Stimulated activated CD4-positive, alpha-beta T cell treated with anti-CD3 and anti-CD28 coated beads, Interleukin-1b, Interleukin-23, amount 100 ng/mL, for 48 hours (primary cell): ENCODE data around the gene CTR9.

ENCODE experiments used
- DNase-seq: peaks from one replicate; pipeline ENCODE4 v3.0.0-alpha.2; 2020

Gene CTR9

GRCh38 chr11:10743354-10744000 is 7.6 kb upstream of the CTR9 start:
- no peak for DNase-seq

DNA sequence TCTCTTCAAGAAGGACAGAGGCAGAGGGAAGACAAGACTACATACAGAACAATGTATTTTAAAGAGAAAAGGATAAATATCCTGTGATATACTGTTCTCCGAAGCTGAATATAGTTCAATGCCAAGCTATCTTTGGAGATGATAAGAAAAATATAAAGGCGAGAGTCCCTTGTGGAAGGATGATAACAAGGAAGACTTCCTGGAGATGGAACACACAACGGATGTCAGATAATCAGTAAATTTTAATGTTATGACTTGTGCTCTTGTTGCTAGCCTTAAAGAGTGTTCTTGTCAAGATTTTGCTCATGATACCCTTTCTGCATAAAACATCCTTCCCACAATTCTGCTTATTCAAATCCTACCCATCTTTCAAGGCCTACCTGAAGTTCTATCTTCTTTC is 6.8 kb upstream of the CTR9 start:
- DNase-seq, result no peak

GRCh38 chr11:10746871-10747270 is 4.2 kb upstream of the CTR9 start:
- no peak for DNase-seq

GRCh38 chr11:10747733-10748132 is 3.3 kb upstream of the CTR9 start:
- no peak for DNase-seq

GRCh38 chr11:10749476-10749875 is 1.6 kb upstream of the CTR9 start:
- no peak for DNase-seq

GRCh38 chr11:10751581-10751940 is 515 bp downstream of the CTR9 start:
- no peak for DNase-seq

GRCh38 chr11:10752061-10752460 is 1.0 kb downstream of the CTR9 start:
- no peak for DNase-seq

GRCh38 chr11:10752486-10752885 is 1.4 kb downstream of the CTR9 start:
- DNase-seq, result no peak

- DNase-seq, result no peak
Measured at GRCh38 chr11:10758957-10759356, 7.9 kb downstream of the CTR9 start.

GRCh38 chr11:10761085-10761698 is 10.1 kb downstream of the CTR9 start:
- DNase-seq, result no peak

- DNase-seq, result no peak
Measured at GRCh38 chr11:10762185-10762584, 11.1 kb downstream of the CTR9 start.

- DNase-seq, result no peak
Measured at GRCh38 chr11:10762913-10763421, 11.9 kb downstream of the CTR9 start.

GRCh38 chr11:10763766-10764165 is 12.7 kb downstream of the CTR9 start:
- no peak for DNase-seq

DNA sequence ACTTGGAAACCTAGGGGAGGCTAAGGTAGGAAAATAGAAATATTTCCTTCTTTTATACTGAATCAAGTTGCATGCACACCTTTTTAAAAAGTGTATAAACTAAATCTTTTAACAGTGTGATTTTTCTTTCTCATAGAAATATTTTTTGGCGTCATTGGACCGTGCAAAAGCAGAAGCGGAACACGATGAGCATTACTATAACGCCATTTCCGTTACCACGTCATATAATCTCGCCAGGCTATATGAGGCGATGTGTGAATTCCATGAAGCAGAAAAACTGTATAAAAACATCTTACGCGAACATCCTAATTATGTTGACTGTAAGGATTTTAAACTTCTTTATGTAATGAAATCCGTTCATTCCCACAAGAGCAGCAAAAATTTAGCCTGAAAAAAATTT is 13.4 kb downstream of the CTR9 start:
- no peak for DNase-seq

GRCh38 chr11:10770626-10771254 is 19.7 kb downstream of the CTR9 start:
- no peak for DNase-seq

- no peak for DNase-seq
Measured at GRCh38 chr11:10771457-10771856, 20.4 kb downstream of the CTR9 start.

- no peak for DNase-seq
Measured at GRCh38 chr11:10774811-10775210, 23.8 kb downstream of the CTR9 start.

GRCh38 chr11:10777393-10777793 is 26.3 kb downstream of the CTR9 start:
- DNase-seq, result no peak

- no peak for DNase-seq
Measured at GRCh38 chr11:10777806-10778205, 26.8 kb downstream of the CTR9 start.

- no peak for DNase-seq
Measured at GRCh38 chr11:10778217-10778970, 27.3 kb downstream of the CTR9 start.

GRCh38 chr11:10779086-10779485 is 28.0 kb downstream of the CTR9 start:
- no peak for DNase-seq

- DNase-seq, result no peak
Measured at GRCh38 chr11:10780040-10780439, 29.0 kb downstream of the CTR9 start.
